ENCODE results near the gene BCL3.

The BCL3 gene

GRCh38 chr19:44741258-44741731 is 7.2 kb upstream of the BCL3 start:
- DNase-seq (ENCODE audit: low read depth in 3 of 3, low spot score in 1 of 3): no peak

DNA sequence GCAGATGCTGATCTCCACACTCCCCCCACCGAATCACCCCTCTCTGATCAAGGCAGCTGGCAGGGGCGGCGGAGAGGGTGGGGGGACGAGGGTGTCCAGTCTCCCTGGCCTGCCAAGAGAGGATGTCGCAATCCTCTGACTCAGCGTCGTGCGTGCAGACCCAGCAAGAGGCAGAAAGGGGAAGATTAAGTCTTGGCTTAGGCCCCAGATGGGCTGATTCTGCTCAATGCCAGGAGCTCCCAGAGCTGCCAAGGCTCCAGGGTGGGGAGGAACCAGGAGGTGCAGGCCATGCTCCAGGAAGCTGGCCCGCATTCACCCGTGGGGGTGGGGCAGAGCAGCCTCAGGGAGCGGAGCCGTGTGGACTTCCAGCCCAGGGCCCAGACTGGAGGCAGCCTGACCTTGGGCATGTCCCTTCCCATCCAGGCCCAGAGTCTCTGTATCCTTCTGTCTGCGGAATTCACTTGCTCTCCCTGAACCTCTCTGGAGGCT is 6.6 kb upstream of the BCL3 start:
- no peak for DNase-seq (ENCODE audit: low read depth in 3 of 3, low spot score in 1 of 3)

GRCh38 chr19:44742330-44743061 is 6.0 kb upstream of the BCL3 start:
- no peak for DNase-seq (ENCODE audit: low read depth in 3 of 3, low spot score in 1 of 3)

- no peak for DNase-seq (ENCODE audit: low read depth in 3 of 3, low spot score in 1 of 3)
Measured at GRCh38 chr19:44744871-44745332, 3.6 kb upstream of the BCL3 start.

DNA sequence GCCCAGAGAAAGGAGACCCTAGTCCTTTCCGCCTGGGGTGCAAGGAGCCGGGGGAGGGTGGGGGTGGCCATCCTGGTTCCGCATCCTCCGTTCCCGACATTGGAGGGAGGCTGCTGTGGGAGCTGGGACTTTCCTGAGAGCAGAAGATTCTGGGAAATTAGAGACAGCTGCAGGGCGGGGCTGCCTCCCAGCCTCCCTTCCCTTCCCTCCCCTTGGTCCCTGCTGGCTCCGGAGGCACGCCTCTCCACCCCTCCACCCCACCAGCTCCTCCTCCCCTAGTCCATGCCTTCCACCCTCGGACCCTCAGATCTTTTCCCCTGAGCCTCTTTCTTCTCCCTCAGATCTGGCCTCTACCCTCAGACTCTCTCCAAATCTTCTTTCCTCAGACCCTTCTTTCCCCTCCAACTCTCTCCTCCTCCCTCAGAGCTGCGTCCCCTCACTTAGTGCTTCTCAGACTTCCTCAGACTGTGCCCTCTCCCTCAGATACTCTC is 3.1 kb upstream of the BCL3 start:
- DNase-seq (ENCODE audit: low read depth in 3 of 3, low spot score in 1 of 3): no peak

GRCh38 chr19:44745887-44746600 is 2.5 kb upstream of the BCL3 start:
- no peak for DNase-seq (ENCODE audit: low read depth in 3 of 3, low spot score in 1 of 3)

GRCh38 chr19:44746616-44746945 is 1.9 kb upstream of the BCL3 start:
- DNase-seq (ENCODE audit: low read depth in 3 of 3, low spot score in 1 of 3): no peak

DNA sequence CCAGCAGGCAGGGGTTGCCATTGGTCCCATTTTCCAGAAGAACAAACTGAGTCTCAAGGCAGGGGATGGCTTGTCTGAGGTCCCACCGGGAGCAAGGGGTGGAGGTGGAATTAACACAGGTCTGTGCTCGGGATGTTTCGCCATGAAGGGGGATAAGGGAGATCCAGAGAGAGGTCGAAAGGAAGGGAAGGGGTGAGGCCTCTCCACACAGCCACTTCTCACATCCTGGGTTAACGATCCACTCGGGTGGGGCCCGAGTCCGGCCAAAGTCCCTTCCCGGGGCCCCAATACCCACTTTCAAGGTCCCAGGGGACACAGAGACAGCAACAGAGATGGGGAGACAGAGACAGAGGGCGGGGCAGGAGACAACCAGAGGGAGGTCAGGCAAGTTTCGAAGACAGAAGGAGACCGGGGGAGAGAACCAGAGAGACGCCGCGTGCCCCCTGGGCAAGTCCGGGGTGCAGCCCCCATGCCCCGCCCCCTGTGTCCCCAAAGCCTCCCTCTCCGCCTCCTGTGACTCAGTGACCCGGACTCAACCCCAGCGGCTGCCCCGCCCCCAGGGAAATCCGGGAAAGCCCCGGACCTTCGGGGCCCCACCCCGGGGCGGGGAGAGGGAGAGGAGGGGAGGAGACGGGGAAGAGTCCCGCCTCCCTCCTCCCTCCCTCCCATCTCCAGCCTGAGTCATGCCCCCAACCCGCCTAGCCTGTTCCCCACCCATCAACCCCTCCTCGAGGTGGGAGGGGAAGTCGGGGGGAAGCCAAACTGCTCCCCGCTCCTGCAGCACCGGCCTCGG is 1.4 kb upstream of the BCL3 start:
- peak; percentile 89 to 94 (median 91) for DNase-seq (ENCODE audit: low read depth in 3 of 3, low spot score in 1 of 3)

- no peak for DNase-seq (ENCODE audit: low read depth in 3 of 3, low spot score in 1 of 3)
Measured at GRCh38 chr19:44747739-44748425, 626 bp upstream of the BCL3 start.

GRCh38 chr19:44749292-44749691 is 784 bp downstream of the BCL3 start:
- no peak for DNase-seq (ENCODE audit: low read depth in 3 of 3, low spot score in 1 of 3)

- DNase-seq (ENCODE audit: low read depth in 3 of 3, low spot score in 1 of 3): no peak
Measured at GRCh38 chr19:44749994-44750393, 1.5 kb downstream of the BCL3 start.

DNA sequence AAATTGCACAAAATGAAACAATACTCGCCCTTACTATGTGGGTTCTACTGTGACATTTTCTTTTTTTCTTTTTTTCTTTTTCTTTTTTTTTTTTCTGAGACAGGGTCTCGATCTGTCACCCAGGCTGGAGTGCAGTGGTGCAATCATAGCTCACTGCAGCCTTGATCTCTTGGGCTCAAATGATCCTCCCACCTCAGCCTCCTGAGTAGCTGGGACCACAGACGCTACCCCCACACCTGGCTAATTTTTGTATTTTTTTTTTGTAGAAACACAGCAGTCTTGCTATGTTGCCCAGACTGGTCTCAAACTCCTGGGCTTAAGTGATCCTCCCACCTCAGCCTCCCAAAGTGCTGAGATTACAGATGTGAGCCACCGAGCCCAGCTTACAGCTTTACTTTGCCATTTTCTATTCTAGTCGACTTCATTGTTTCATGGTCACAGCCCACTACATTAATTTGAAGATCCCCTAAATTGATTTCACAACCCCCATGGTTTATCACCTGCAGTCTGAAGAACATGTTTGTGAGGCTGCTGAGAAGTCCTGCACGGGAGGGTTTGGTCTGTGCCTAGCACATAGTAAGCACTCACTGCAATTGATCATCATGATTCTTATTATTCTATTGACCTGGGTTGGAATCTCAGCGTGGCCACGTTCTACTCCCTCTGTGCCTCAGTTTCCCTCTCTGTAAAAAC is 3.8 kb downstream of the BCL3 start:
- no peak for DNase-seq (ENCODE audit: low read depth in 3 of 3, low spot score in 1 of 3)

DNA sequence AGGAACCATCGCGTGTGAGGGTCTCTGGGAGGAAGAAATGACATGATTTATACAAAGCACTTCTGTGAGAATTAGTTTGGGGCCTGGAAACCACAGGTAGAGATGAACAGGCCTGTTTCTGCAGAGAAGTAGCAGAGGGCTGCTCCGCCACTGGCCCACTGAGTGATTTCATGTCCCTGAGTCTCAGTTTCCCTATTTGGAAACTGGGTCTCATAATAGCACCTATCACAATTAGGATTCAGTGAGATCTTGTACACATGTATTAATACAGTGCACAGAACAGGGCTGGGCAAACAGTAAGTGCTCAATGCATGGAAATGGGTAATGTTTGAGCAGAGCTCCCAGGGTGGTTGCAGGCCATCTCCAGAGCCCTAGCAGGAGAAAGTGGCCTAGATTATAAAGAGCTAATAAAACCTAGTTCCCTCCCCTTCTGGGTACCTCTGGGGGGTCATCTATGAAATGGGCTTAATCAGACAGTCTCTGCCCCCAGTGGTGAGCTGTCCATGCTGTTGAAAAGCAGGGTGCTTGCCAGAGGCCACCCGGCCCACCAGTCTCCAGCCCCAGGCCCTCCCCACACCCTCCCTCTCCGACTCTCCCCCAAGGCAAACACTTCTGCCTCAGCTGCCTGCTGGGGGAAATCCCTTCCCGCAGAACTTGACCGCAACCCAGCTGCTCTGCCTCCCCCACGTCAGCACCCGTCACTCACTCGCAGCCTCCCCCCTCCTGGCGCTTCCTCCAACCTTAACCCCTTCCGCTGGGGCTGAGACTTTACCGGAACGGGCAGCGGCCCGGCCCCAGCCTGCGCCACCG is 4.5 kb downstream of the BCL3 start:
- DNase-seq (ENCODE audit: low read depth in 3 of 3, low spot score in 1 of 3): peak; percentile 80 to 85 (median 85)

GRCh38 chr19:44753626-44753931 is 5.1 kb downstream of the BCL3 start:
- no peak for DNase-seq (ENCODE audit: low read depth in 3 of 3, low spot score in 1 of 3)

- DNase-seq (ENCODE audit: low read depth in 3 of 3, low spot score in 1 of 3): peak; percentile 33 to 55 (median 38)
Measured at GRCh38 chr19:44753932-44754749, 5.6 kb downstream of the BCL3 start.

DNA sequence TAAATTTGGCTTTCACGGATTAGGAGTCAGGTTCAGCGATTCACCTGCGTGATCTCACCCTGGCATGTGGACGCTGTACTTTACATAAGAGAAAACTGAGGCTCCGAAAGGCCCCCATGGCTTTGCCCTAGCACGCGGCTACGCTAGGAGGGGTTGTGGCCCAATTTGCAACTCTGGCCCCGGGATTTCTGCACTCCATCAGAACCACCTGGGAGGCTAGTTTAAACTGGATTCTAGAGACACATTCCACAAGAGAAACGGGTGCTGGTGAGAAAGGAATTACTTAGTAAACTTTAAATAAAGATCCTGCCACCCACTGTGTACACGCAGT is 6.2 kb downstream of the BCL3 start:
- no peak for DNase-seq (ENCODE audit: low read depth in 3 of 3, low spot score in 1 of 3)

DNA sequence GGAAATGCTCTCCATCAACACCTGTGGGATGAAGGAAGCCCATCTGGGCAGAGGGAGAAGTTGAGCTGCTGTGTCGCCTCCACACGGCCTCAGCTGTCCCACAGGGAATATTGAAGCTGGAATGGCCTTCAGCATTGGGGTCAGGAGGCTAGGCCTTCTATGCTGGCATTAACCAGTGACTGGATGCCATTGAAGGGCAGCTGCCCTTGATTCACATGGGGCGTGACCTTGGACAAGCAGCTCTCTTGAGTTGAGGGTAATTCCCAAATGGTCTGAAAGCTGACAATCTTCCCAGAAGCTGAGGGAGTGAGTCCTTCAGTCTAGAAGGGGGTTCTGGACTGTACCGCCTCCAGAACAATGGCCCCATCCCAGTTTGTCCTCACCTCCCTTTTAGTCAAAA is 6.7 kb downstream of the BCL3 start:
- no peak for DNase-seq (ENCODE audit: low read depth in 3 of 3, low spot score in 1 of 3)

DNA sequence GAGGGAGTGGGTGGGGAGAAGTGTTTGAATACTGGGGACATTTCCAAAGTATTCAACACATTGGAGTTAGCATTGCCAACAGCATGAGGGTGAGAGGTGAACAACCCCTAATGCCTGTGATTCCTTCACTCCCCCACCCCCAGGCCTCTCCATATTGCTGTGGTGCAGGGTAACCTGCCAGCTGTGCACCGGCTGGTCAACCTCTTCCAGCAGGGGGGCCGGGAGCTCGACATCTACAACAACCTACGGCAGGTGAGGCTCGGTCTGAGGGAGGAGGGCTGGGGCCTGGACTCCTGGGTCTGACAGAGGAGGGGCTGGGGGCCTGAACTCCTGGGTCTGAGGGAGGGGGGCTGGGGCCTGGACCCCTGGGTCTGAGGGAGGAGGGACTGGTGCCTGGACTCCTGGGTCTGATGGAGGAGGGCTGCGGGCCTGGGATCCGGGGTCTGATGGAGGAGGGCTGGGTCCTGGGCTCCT is 7.6 kb downstream of the BCL3 start:
- DNase-seq (ENCODE audit: low read depth in 3 of 3, low spot score in 1 of 3): no peak

All from stimulated activated CD4-positive, alpha-beta T cell treated with anti-CD3 and anti-CD28 coated beads, TNF-alpha, amount 100 ng/mL, for 1 hour (primary cell).